ENCODE data around the gene GPRASP3. TPM values are rescaled to one million over a fixed set of nuclear protein-coding genes. Genes with fewer than 3 reads are reported as not detected.
A peak's percentile ranks its signal among the peaks of the same experiment; 100 is the strongest.
"Not testable (repeated sequence)": the region's sequence is repeated elsewhere in the genome, so short reads cannot be mapped to it uniquely, and the experiment has no call there.

GPRASP3 gene
- total RNA-seq, 4 donors from 2014 or later: 4.2 to 8.3 (median 5.8) TPM

DNA sequence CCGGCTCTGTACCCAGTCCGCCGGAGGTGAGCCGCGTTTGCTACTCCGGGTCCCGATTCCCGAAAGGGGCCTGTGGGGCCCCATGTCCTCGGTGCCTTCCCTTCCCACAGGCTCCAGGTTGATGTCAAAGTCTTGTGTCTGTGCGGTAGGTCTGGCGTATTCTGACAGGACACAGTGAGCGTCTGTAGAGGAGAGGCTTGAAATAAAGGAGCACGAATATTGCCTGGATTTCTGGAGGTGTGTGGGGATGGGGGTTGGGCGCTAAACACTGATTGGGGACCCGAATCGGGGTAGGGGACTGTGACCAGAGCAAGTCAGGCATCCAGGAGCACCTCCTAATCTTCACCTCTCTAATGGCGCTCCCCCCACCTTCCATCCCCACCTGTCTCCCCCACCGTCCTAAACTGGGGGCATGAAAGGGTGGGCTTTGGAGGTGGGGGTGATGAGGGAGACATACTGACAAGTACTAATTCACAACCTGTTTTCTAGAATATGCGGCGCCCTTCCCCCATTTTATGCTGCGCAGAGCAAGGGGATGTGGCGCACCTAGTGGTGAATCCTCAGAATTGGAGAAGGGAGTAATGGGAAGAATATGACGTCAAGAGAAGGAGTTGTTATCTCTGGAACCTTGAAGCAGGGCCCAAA lies 7.4 kb upstream of the GPRASP3 start:
- intact Hi-C loops (cut with DNase I): no loop called here
- WGBS, 2 donors: 0 to 3% methylated on average over 6 to 14 of the region's 23 CpGs
- peak overlapping the region; percentile 15 to 71 (median 46) for H3K4me3 ChIP-seq (replicated peaks in 1 of 3)
- no peaks in the 10 kb centered on the region for H3K9me3 ChIP-seq
- peak; percentile 68 to 73 for DNase-seq
- no peaks in the 10 kb centered on the region for H3K36me3 ChIP-seq
- no peaks in the 10 kb centered on the region for H3K4me1 ChIP-seq
- H3K27me3 ChIP-seq: no peaks in the 10 kb centered on the region
- H3K27ac ChIP-seq: peak overlapping the region; percentile 89 to 95 (median 89)
- TF ChIP-seq, protein P1, sequence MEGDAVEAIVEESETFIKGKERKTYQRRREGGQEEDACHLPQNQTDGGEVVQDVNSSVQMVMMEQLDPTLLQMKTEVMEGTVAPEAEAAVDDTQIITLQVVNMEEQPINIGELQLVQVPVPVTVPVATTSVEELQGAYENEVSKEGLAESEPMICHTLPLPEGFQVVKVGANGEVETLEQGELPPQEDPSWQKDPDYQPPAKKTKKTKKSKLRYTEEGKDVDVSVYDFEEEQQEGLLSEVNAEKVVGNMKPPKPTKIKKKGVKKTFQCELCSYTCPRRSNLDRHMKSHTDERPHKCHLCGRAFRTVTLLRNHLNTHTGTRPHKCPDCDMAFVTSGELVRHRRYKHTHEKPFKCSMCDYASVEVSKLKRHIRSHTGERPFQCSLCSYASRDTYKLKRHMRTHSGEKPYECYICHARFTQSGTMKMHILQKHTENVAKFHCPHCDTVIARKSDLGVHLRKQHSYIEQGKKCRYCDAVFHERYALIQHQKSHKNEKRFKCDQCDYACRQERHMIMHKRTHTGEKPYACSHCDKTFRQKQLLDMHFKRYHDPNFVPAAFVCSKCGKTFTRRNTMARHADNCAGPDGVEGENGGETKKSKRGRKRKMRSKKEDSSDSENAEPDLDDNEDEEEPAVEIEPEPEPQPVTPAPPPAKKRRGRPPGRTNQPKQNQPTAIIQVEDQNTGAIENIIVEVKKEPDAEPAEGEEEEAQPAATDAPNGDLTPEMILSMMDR (IDR thresholded peaks at IDR 0.05): peak; percentile 30 to 78 (median 58)
- peak in 1 of 2 donors; percentile 61 for TF ChIP-seq POLR2A (IDR thresholded peaks at IDR 0.05)

DNA sequence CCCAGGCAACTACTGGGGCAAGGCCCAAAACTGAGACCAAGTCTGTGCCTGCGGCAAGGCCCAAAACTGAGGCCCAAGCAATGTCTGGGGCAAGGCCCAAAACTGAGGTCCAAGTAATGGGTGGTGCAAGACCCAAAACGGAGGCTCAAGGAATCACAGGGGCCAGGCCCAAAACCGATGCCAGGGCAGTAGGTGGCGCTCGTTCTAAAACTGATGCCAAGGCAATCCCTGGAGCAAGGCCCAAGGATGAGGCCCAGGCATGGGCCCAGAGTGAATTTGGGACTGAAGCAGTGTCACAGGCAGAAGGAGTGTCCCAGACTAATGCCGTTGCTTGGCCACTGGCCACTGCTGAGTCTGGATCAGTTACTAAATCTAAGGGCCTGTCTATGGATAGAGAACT lies 5.5 kb upstream of the GPRASP3 start:
- intact Hi-C loops (cut with DNase I): no loop called here
- Histone ChIP-seq H3K4me1 (no peaks in the 10 kb centered on the region), H3K27ac (no peak overlapping the region), H3K27me3 (no peaks in the 10 kb centered on the region), H3K4me3 (replicated peaks in 1 of 3) (no peak overlapping the region), H3K36me3 (no peaks in the 10 kb centered on the region), H3K9me3 (no peaks in the 10 kb centered on the region)
- no peak for DNase-seq
- WGBS, 2 donors: 81 to 100% methylated on average over 1 to 4 of the region's 6 CpGs
- TF ChIP-seq, protein P1 (IDR thresholded peaks at IDR 0.05): no peak
- TF ChIP-seq POLR2A (IDR thresholded peaks at IDR 0.05): no peak

- no peak for TF ChIP-seq POLR2A (IDR thresholded peaks at IDR 0.05)
- TF ChIP-seq, protein P1 (IDR thresholded peaks at IDR 0.05): no peak
- Histone ChIP-seq H3K9me3 (no peaks in the 10 kb centered on the region), H3K27ac (no peak overlapping the region), H3K27me3 (no peaks in the 10 kb centered on the region), H3K4me1 (no peaks in the 10 kb centered on the region), H3K4me3 (replicated peaks in 1 of 3) (no peak overlapping the region), H3K36me3 (no peaks in the 10 kb centered on the region)
- WGBS, 2 donors: 95 to 97% methylated on average over 4 to 5 of the region's 5 CpGs
- intact Hi-C loops (cut with DNase I): no loop called here
- no peak for DNase-seq
These were observed 4.6 kb upstream of the GPRASP3 start for GRCh38 chrX:102715967-102716366.

DNA sequence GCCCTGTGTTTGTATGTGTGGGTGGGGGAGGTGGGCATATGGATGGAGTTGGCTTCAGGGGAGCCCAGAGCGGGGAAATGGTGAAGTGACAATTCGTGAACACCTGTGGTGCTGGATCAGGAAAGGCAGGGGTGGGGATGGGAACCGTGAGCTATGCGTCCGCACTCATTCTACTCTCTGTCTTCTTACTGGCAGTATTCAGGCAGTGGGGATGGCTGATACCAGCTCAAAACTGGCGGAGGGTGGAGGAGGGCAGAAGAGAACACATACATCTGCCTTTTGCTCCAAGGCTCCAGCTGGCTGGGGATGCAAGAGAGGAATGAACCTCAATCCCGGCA lies 595 bp downstream of the GPRASP3 start:
- WGBS, 2 donors: 12 to 42% methylated on average over 5 to 6 of the region's 7 CpGs
- peak overlapping the region in 1 of 3 donors; percentile 55 for H3K27ac ChIP-seq

DNA sequence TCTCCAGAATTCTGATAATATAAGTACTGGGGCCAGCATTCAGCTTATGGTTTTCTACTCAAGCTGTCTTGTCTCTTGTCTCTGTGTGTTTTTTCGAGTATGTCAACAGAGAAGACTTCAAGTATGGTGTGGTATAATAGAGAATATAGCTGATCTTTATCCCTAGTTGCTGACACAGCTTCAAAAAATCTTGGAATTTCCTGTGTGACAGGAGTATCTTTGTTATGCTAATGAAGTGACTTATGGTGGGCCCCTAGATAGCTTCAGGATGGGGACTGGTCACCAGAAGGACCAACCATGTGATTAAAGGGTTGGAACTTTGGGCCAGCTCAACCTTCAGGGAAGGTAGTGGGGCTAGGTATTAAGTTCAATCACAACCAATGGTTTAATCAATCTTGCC lies 2.9 kb downstream of the GPRASP3 start:
- no peak for DNase-seq
- WGBS, 2 donors: 84 to 95% methylated on average over 1 of the region's 1 CpG
- H3K36me3 ChIP-seq: no peaks in the 10 kb centered on the region
- no peaks in the 10 kb centered on the region for H3K27me3 ChIP-seq
- intact Hi-C loops (cut with DNase I): no loop called here
- no peak overlapping the region for H3K27ac ChIP-seq
- no peak for TF ChIP-seq POLR2A (IDR thresholded peaks at IDR 0.05)
- TF ChIP-seq, protein P1 (IDR thresholded peaks at IDR 0.05): no peak
- H3K9me3 ChIP-seq: no peaks in the 10 kb centered on the region
- no peaks in the 10 kb centered on the region for H3K4me1 ChIP-seq
- H3K4me3 ChIP-seq (replicated peaks in 1 of 3): no peak overlapping the region

More for the DNA sequence above, 595 bp downstream of the GPRASP3 start:
- H3K9me3 ChIP-seq; H3K27me3 ChIP-seq; DNase-seq; intact Hi-C loops (cut with DNase I); H3K4me1 ChIP-seq; H3K36me3 ChIP-seq: not testable (repeated sequence)
- peak overlapping the region in 1 of 3 donors; percentile 30 for H3K4me3 ChIP-seq (replicated peaks in 1 of 3)
